Progenitor cell of endocrine pancreas (in vitro differentiated cells): ENCODE measurements around the gene CD36. TPM values are rescaled to one million over a fixed set of nuclear protein-coding genes. Genes with fewer than 3 reads are reported as not detected.

Source experiments
- DNase-seq: peaks from one replicate; pipeline ENCODE4 v3.0.0; 2021; ENCODE audit warnings: low spot score; ENCODE audit not compliant: unreplicated experiment
- H3K27ac Mint-ChIP-seq: 2 replicates; pipeline ENCODE4 v1.8.0; 2021; ENCODE audit warnings: mild to moderate bottlenecking, moderate library complexity, mixed read lengths
- H3K27me3 Mint-ChIP-seq: 2 replicates; pipeline ENCODE4 v1.8.0; 2021; ENCODE audit warnings: mixed read lengths
- H3K36me3 Mint-ChIP-seq: 2 replicates; pipeline ENCODE4 v1.8.0; 2022; ENCODE audit warnings: mixed read lengths; ENCODE audit not compliant: insufficient read depth
- H3K4me1 Mint-ChIP-seq: 2 replicates; pipeline ENCODE4 v1.8.0; 2021; ENCODE audit warnings: low read depth, mixed read lengths
- H3K4me3 Mint-ChIP-seq: 2 replicates; pipeline ENCODE4 v1.8.0; 2021; ENCODE audit warnings: low read depth, mild to moderate bottlenecking, moderate library complexity, mixed read lengths
- H3K9me3 Mint-ChIP-seq: 2 replicates; pipeline ENCODE4 v1.8.0; 2021; ENCODE audit warnings: low read depth, mixed read lengths
- CTCF ChIP-seq: fragments of 200-600 bp; sonication (generic); IDR thresholded peaks from one replicate; pipeline ENCODE4 v1.5.0; 2021; ENCODE audit warnings: antibody characterized with exemption, mild to moderate bottlenecking; ENCODE audit not compliant: unreplicated experiment
- total RNA-seq: library from RNA; stranded (reverse); gene quantifications from 2 replicates; pipeline ENCODE4 v1.2.1, GENCODE V29; 2021

The CD36 gene
- total RNA-seq, 1 donor from 2014 or later: 7.7 TPM

- H3K27me3 Mint-ChIP-seq: peaks cover 3% of the 10 kb centered on the region
- TF ChIP-seq CTCF: no peak
- no peaks in the 10 kb centered on the region for H3K36me3 Mint-ChIP-seq
- H3K27ac Mint-ChIP-seq: peak overlapping the region; percentile 76
- peaks cover 5% of the 10 kb centered on the region for H3K9me3 Mint-ChIP-seq
- H3K4me3 Mint-ChIP-seq: no peak overlapping the region
- H3K4me1 Mint-ChIP-seq: peaks cover 5% of the 10 kb centered on the region
- no peak for DNase-seq
These were observed 66.8 kb downstream of the CD36 start for GRCh38 chr7:80705130-80705781.

- no peak for DNase-seq
- Mint-ChIP-seq H3K4me3 (no peak overlapping the region), H3K4me1 (peaks cover 5% of the 10 kb centered on the region), H3K27ac (no peak overlapping the region), H3K27me3 (peaks cover under 1% of the 10 kb centered on the region), H3K36me3 (no peaks in the 10 kb centered on the region), H3K9me3 (peaks cover 5% of the 10 kb centered on the region)
- TF ChIP-seq CTCF: no peak
These were observed 68.9 kb downstream of the CD36 start for GRCh38 chr7:80707318-80707717.

- no peak for DNase-seq
- TF ChIP-seq CTCF: no peak
- Mint-ChIP-seq H3K27ac (no peak overlapping the region), H3K4me3 (no peak overlapping the region), H3K27me3 (no peaks in the 10 kb centered on the region), H3K4me1 (peaks cover 5% of the 10 kb centered on the region), H3K9me3 (peaks cover 9% of the 10 kb centered on the region), H3K36me3 (peaks cover 2% of the 10 kb centered on the region)
These were observed 69.7 kb downstream of the CD36 start for GRCh38 chr7:80708123-80708522.

- Mint-ChIP-seq H3K9me3 (peaks cover 9% of the 10 kb centered on the region), H3K4me3 (no peak overlapping the region), H3K36me3 (peaks cover 2% of the 10 kb centered on the region), H3K4me1 (no peaks in the 10 kb centered on the region), H3K27me3 (no peaks in the 10 kb centered on the region), H3K27ac (no peak overlapping the region)
- TF ChIP-seq CTCF: no peak
- DNase-seq: no peak
These were observed 73.1 kb downstream of the CD36 start for GRCh38 chr7:80711531-80711930.

- Mint-ChIP-seq H3K9me3 (no peaks in the 10 kb centered on the region), H3K36me3 (no peaks in the 10 kb centered on the region), H3K27me3 (no peaks in the 10 kb centered on the region), H3K27ac (no peak overlapping the region), H3K4me1 (peaks cover 12% of the 10 kb centered on the region), H3K4me3 (no peak overlapping the region)
- no peak for TF ChIP-seq CTCF
- no peak for DNase-seq
These were observed 80.8 kb downstream of the CD36 start for GRCh38 chr7:80719261-80719660.
